PC-3 (cell line): Measurements from ENCODE around the gene PRMT1.

Source experiments
- EZH2 ChIP-seq: fragments of 300-600 bp; sonication (generic); IDR thresholded peaks from one replicate; pipeline ENCODE4 v1.6.1; 2017; ENCODE audit warnings: antibody characterized with exemption, mild to moderate bottlenecking, low read length; ENCODE audit not compliant: unreplicated experiment
- TF ChIP-seq, protein P1 (sequence below): fragments of 300-600 bp; sonication (generic); conservative IDR thresholded peaks from 2 replicates; pipeline ENCODE4 v1.5.1; 2017; ENCODE audit warnings: antibody characterized with exemption, low read depth, mild to moderate bottlenecking, low read length

DNA sequence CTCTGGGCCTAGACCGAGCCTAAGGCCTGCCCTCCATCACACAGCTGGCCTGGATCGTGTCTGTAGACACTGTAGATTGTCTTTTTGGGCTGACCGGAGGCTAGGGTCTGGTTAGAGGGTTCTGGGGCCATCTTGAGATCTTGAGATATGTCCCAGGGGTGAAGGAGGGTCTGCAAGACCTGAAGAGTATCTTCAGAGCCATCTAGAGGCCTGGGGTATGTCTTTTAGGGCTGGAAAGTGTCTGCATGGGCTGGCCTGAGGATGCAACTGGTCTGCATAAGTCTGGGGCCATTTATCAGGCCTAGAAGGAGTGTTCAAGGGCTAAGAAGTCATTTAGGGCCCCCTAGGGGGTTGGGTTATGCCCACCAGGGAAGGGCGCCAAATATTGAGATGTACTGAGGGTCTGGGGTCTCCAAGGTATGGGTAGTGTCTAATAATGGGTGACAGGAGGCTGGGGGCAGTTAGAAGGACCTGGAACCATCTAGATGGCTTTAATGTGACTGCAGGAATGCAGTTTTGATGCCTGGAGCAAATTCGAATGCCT, 34.5 kb upstream of the PRMT1 start:
- TF ChIP-seq, protein P1, sequence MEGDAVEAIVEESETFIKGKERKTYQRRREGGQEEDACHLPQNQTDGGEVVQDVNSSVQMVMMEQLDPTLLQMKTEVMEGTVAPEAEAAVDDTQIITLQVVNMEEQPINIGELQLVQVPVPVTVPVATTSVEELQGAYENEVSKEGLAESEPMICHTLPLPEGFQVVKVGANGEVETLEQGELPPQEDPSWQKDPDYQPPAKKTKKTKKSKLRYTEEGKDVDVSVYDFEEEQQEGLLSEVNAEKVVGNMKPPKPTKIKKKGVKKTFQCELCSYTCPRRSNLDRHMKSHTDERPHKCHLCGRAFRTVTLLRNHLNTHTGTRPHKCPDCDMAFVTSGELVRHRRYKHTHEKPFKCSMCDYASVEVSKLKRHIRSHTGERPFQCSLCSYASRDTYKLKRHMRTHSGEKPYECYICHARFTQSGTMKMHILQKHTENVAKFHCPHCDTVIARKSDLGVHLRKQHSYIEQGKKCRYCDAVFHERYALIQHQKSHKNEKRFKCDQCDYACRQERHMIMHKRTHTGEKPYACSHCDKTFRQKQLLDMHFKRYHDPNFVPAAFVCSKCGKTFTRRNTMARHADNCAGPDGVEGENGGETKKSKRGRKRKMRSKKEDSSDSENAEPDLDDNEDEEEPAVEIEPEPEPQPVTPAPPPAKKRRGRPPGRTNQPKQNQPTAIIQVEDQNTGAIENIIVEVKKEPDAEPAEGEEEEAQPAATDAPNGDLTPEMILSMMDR, result no peak
- TF ChIP-seq EZH2, result no peak
